ENCODE data around the gene RAB23.

RAB23 gene

DNA sequence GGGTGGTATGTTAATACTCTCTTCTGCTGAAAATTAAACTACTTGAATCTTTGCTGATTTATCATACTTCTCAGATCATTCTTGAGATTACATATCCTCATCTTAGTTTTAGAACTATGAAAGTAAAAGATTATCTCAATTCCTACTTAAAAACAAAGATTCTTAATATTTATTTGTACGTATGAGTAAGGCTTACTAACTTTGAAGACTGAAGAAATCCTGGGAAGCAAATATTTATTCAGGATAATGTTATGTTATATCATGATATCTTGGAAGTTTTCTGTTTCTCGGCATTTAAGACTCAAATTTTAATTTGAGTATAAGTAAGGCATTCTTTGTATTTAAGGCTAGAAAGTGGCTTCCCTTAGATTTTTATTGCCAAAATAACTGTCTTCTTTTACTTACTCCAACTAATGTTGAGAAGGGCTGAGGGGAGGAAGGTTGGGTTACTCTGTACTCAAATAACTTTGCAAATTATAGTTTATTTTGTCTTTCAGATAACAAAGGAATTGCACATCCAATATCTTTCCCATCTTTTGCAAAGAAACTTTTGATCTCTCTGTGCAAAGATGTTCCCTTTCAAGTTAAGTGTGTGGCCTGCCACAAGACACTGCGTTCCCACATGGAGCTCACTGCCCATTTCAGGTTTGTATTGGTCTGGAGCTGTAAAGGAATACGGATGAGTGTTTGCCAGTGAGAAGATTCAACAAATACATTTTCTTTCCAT lies 80.5 kb downstream of the RAB23 start:
- no peak for DNase-seq (ENCODE audit: low read depth)
- H3K4me3 ChIP-seq (ENCODE audit: low read depth, low read length), result no peak overlapping the region
- TF ChIP-seq, protein P1, sequence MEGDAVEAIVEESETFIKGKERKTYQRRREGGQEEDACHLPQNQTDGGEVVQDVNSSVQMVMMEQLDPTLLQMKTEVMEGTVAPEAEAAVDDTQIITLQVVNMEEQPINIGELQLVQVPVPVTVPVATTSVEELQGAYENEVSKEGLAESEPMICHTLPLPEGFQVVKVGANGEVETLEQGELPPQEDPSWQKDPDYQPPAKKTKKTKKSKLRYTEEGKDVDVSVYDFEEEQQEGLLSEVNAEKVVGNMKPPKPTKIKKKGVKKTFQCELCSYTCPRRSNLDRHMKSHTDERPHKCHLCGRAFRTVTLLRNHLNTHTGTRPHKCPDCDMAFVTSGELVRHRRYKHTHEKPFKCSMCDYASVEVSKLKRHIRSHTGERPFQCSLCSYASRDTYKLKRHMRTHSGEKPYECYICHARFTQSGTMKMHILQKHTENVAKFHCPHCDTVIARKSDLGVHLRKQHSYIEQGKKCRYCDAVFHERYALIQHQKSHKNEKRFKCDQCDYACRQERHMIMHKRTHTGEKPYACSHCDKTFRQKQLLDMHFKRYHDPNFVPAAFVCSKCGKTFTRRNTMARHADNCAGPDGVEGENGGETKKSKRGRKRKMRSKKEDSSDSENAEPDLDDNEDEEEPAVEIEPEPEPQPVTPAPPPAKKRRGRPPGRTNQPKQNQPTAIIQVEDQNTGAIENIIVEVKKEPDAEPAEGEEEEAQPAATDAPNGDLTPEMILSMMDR (IDR thresholded peaks at IDR 0.05; ENCODE audit: low read depth, low read length, missing control alignments), result no peak

DNA sequence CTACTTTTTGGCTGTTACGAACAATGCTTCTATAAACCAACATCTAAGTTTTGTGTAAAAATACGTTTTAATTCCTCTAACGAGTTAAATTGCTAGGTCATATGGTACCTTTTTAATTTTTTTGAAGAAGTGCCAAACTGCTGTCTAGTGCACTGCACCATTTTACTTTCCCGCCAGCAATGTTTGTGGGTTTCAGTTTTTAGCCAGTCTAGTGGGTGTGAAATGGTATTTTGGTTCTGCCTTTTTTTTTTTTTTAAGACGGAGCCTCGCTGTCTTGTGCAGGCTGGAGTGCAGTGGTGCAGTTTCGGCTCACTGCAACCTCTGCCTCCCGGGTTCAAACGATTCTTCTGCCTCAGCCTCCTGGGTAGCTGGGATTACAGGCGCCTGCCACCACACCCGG lies 84.1 kb downstream of the RAB23 start:
- TF ChIP-seq, protein P1 (IDR thresholded peaks at IDR 0.05; ENCODE audit: low read depth, low read length, missing control alignments), result no peak
- H3K4me3 ChIP-seq (ENCODE audit: low read depth, low read length), result no peak overlapping the region
- no peak for DNase-seq (ENCODE audit: low read depth)

DNA sequence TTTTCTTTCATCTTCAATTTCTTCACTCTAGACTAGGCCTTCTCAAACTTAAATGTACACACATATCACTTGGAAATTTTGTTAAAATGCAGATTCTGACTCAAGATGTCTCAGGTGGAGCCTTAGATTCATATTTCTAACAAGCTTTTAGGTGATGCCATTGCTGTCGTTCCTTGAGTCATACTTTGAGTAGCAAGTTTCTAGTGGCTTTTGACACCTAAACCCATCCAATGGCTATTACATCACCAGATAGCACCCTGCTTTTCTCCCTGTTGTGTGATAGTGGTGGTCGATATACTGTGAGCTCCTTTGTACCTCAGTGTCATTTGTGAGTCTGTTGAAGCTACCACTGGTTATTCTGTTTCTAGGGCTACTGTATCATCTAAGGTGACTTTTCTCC lies 84.8 kb downstream of the RAB23 start:
- H3K4me3 ChIP-seq (ENCODE audit: low read depth, low read length), result no peak overlapping the region
- no peak for DNase-seq (ENCODE audit: low read depth)
- TF ChIP-seq, protein P1 (IDR thresholded peaks at IDR 0.05; ENCODE audit: low read depth, low read length, missing control alignments), result no peak
